GM19455 (cell line): ENCODE data around the gene EPS8L3.

Experiments used
- ATAC-seq: cut with Tn5 transposase; IDR thresholded peaks from one replicate; pipeline ENCODE4 v1.9.1; 2021; ENCODE audit not compliant: unreplicated experiment

EPS8L3 gene

GRCh38 chr1:109739738-109740614 is 23.7 kb downstream of the EPS8L3 start:
- ATAC-seq: peak; percentile 92

GRCh38 chr1:109733236-109733870 is 30.4 kb downstream of the EPS8L3 start:
- ATAC-seq: no peak

- ATAC-seq: no peak
Observed at GRCh38 chr1:109732390-109732881, 31.3 kb downstream of the EPS8L3 start.

GRCh38 chr1:109730666-109731065 is 33.1 kb downstream of the EPS8L3 start:
- no peak for ATAC-seq

GRCh38 chr1:109728870-109729269 is 34.9 kb downstream of the EPS8L3 start:
- ATAC-seq: no peak

GRCh38 chr1:109726728-109727373 is 36.9 kb downstream of the EPS8L3 start:
- ATAC-seq: no peak

- ATAC-seq: no peak
Observed at GRCh38 chr1:109726007-109726406, 37.7 kb downstream of the EPS8L3 start.

GRCh38 chr1:109725510-109725909 is 38.2 kb downstream of the EPS8L3 start:
- no peak for ATAC-seq

- no peak for ATAC-seq
Observed at GRCh38 chr1:109724933-109725332, 38.8 kb downstream of the EPS8L3 start.

- no peak for ATAC-seq
Observed at GRCh38 chr1:109722908-109723691, 40.6 kb downstream of the EPS8L3 start.

- no peak for ATAC-seq
Observed at GRCh38 chr1:109721971-109722370, 41.8 kb downstream of the EPS8L3 start.

- ATAC-seq: no peak
Observed at GRCh38 chr1:109721042-109721441, 42.7 kb downstream of the EPS8L3 start.

GRCh38 chr1:109719337-109719837 is 44.3 kb downstream of the EPS8L3 start:
- no peak for ATAC-seq

- ATAC-seq: no peak
Observed at GRCh38 chr1:109718495-109718894, 45.2 kb downstream of the EPS8L3 start.

- ATAC-seq: no peak
Observed at GRCh38 chr1:109717729-109718128, 46.0 kb downstream of the EPS8L3 start.

- ATAC-seq: no peak
Observed at GRCh38 chr1:109716570-109717090, 47.1 kb downstream of the EPS8L3 start.

- ATAC-seq: no peak
Observed at GRCh38 chr1:109716121-109716520, 47.6 kb downstream of the EPS8L3 start.

GRCh38 chr1:109714661-109715372 is 48.9 kb downstream of the EPS8L3 start:
- no peak for ATAC-seq

- no peak for ATAC-seq
Observed at GRCh38 chr1:109713636-109714035, 50.1 kb downstream of the EPS8L3 start.
